Stimulated activated CD4-positive, alpha-beta T cell treated with anti-CD3 and anti-CD28 coated beads, Interleukin-1b, Interleukin-23, amount 100 ng/mL, for 48 hours (primary cell): ENCODE data around the gene DOK5.

Experiments
- DNase-seq: peaks from one replicate; pipeline ENCODE4 v3.0.0-alpha.2; 2020

Gene DOK5

DNA sequence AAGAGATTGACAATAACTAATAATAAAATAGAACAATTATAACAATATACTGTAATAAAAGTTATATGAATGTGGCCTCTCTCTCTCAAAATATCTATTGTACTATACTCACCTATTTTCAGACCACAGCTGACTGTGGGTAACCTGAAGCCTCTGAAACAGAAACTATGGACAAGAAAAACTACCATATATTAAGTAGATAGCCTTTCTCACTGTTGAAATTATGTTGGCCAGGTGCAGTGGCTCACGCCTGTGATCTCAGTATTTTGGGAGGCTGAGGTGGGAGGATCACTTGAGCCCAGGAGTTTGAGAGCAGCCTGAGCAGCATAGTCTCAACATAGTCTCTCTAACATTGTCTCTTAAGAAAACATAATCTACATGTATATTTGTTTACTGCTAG is 89.9 kb downstream of the DOK5 start:
- DNase-seq: no peak

DNA sequence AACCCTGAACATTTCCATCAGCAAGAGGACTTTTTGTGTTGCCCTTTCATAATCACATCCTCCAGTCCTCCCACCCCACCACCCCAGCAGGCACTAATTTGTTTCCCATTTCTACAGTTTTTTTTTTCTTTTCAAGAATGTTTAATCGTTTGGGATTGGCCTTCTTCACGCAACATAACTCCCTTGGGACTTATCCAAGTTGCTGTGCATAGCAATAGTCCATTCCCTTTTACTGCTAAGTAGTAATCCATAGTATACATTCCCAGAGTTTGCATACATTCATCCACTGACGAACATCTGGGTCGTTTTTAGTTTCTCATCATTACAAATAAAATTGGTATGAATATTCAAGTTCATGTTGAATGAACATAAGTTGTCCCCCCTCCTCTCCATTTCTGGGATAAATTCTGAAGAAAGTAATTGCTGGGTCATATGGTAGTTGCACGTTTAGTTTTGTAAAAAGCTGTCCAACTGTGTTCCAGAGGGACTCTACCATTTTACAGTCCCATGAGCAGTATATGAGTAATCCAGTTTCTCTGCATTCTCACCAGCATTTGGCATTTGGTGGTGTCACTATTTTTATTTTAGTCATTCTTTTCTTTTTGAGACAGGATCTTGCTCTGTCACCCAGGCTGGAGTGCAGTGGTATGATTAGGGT is 90.8 kb downstream of the DOK5 start:
- DNase-seq: no peak

DNA sequence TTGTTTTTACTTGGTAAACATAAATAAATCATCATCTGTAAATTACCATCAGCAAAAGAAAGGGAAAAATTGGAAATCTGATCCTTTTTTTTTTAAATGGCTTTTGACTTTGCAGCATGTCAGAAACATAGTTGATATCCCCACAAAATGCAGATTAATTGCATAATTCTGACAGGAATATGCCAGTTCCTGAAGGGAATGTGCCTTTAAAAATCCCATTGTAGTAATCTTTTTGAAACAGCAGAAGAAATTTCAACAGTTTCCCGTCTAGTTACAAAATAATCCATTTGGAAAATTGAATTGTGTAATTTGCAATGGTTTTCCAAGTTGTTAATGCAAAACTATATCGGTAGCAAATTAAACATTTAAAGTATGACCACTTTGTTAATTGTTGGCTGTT is 95.2 kb downstream of the DOK5 start:
- DNase-seq: no peak

DNA sequence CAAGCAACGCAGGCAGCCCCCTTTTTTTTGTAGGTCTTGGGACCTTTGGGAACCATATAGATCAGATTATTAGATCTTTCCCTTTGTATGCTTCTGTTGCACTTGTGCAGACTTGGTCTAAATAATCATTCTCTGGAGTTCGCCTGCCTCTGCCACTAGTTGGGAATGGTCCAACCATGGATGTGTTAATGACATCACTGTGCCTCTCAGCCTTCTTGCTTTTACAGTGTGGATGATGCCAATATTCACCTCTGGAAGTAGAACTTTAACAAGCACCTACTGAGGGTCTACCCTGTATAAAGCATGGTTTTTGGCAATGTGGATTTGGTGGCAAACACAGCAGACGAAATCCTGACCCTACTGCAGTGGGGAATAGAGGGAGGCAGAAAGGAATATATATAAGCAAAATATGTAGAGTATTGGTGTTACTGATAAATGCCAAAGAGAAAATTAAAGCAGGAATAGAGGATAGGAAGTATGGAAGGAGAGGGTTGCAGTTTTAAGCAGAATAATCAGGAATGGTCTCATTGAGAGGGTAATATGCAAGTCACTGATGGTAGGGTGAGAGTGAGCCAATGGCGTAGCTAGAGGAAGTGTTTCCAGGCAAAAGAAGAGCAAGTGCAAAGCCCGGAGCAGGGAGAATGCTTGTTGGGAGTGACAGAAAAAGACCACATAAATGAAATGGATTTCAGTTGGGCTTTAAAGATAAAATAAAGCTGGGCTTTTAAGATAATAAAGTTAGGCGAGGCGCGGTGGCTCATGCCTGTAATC is 97.5 kb downstream of the DOK5 start:
- DNase-seq: no peak

GRCh38 chr20:54573838-54574237 is 98.4 kb downstream of the DOK5 start:
- DNase-seq: no peak

GRCh38 chr20:54576518-54576917 is 101.1 kb downstream of the DOK5 start:
- no peak for DNase-seq

DNA sequence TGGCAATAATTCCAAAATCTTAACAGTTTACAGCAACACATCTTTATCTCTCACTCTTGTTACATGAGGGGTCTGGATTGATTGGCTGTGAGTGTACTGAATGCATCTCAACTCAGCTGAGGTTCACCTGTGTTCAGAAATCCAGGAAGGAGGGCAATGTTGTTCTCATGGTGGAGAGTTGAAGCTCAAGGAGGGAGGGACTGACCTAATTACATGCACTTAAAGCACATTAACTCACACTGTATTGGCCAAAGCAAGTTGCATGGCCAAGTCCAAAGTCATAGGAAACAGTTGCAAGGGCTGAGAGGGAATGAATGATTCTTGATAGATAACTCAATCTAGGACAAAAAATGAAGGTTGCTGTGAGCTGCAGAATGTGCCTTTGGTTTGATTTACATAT is 102.2 kb downstream of the DOK5 start:
- DNase-seq: no peak

GRCh38 chr20:54585217-54585616 is 109.8 kb downstream of the DOK5 start:
- DNase-seq: no peak

- no peak for DNase-seq
Measured at GRCh38 chr20:54587408-54587807, 112.0 kb downstream of the DOK5 start.

- no peak for DNase-seq
Measured at GRCh38 chr20:54589402-54590030, 114.1 kb downstream of the DOK5 start.

DNA sequence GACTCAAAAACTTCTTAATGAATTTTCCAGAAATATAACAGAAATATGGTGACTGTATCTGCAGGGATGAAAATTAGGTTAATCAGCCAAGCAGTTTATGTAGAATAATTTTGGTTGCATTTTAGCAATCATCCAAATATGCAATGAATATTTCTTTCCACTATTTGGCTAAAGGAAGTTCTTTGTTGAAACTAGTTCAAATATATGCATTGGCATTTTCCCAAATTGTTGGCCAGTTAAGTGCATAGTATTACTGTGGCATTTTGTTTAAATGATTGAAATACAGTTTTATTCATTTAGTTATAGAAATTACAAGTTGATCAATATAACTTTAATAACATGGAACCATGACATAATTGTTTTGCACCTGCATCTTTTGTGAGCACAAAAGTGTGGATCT is 115.5 kb downstream of the DOK5 start:
- no peak for DNase-seq

DNA sequence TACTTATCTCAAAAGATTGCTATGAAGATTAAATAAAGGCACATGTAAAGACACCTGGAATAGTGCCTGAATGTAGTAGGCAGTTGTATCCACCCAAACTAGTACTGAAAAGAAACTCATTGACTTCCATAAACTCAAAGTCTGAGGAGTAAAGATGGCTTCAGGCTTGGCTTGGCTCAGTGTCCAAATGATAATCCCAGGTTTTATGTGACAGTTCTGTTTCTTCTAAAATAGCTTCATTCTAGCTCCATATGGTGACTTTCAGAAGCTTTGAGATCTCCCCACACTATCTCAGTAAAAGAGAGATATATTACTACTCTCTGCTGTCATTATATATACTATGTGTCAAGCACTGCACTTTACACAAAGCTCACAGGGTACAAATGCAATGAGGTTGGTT is 121.3 kb downstream of the DOK5 start:
- DNase-seq: no peak

GRCh38 chr20:54598352-54598751 is 123.0 kb downstream of the DOK5 start:
- no peak for DNase-seq

DNA sequence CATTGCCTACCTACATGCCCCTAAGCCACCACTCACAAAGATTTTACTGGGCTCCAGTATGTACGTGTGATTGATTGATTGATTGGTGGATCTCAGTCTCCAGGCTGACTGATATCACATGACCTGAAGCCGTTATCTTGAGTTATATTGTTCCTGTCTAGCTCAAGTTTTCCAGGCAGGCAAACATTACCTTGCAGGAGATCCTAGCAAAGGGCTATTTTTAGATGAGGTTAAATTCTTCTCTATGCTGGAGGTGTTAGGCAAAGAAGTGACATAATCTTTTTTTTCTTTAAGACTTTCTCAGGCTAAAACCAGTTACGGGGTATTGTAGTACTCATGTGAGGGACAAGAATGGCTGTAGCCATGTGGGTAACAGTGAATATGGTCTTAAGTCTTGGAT is 125.2 kb downstream of the DOK5 start:
- no peak for DNase-seq

DNA sequence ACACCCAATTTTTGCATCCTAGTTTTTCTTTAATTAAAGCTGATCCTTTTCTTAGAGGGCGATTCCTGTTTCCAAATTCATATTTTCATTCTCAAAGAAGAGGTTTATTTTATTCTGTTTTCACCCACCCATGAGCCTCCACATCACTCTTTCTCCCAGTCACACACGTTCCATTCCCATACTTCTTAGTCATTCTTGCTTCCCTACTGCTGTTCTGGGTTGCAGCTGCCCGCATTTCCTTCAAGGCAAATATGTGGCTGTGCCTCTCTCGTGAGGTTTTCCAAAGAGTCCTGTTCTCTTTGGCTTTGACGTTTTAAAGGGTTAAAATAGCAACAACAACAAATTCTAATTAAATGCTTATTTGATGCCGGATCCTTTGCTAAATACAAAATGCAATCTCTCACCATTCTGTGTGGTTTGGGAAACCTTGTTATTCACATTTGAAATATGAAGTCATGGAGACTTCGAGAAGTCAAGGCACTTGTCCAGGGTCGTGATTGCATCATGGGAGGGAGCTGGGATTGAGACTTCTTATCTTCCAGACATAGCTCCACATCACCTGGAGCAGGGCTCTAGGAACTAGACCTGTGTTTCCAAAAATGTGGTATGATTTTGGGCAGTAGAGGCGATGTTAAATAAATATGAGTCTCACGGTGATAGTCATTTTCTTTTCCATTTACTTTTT is 126.6 kb downstream of the DOK5 start:
- DNase-seq: no peak

DNA sequence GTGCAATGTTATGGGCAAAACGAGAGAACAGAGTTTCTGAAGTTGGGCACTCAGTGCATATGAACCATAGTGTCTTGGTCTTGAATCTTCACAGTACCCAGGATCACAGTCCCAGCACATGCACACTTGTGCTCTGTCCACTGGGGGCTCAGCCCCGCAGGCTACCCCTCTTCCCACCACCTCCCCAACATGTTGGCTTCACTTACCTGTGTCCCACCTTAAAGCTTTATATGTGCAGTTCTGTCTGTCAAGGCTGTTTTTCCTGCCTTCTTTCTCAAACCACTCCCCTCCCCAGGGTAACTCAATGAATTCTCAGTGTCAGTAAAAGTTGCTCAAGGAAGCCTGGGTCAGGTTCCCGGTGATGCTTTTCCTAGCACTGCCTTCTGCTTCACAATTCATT is 129.9 kb downstream of the DOK5 start:
- DNase-seq: no peak

DNA sequence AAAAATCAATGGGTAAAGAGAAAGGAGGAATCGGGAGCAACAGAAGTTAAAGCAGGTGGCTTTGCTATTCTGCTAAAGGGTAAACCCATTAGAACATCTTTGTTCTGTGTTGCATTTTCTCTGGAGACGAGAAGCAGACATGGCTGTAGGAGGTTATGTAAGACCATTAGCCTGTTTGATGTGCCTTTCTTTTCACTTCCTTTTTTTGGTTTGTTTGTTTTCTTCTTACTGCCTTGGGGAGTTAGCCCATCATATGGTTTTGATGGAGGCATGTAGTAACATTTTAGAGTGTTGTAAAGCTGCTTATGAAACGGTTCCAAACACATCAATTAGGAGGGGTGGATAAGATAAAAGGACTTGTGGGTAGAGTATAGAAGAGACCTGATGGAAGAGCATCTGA is 131.0 kb downstream of the DOK5 start:
- DNase-seq: no peak

DNA sequence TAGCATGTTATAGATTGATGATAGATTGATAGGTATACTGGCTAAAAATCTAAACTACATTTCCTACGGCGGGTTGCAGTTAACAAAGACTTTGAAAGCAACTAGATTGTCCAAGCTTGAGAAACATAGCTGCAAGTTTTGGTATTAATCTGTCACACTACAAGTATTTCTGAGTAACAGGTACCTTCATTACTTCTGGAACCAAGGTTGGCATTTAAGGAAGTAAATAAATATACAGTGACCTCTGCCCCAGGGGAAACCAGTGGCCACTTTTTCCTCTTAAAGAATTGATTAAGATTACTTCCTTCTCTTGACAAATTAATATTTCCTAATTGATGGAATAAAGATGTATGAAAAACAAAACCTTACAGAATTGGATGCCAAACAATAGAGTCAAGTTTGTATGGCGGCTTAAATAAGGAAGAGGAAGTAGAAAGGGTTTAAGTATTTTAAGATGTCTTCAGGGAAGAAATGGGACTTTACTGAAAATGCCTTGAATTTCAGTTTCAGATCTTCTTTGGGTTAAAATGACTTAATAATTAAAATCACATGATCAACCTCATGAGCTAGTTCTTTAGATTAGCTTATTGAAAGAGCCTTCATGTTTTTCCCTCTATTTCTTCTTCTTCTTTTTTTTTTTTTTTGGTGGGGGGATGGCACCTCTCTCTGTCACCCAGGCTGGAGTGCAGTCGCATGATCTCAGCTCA is 132.8 kb downstream of the DOK5 start:
- no peak for DNase-seq

GRCh38 chr20:54608943-54609342 is 133.6 kb downstream of the DOK5 start:
- no peak for DNase-seq

GRCh38 chr20:54611708-54612412 is 136.5 kb downstream of the DOK5 start:
- no peak for DNase-seq

GRCh38 chr20:54618412-54618811 is 143.0 kb downstream of the DOK5 start:
- DNase-seq: no peak

DNA sequence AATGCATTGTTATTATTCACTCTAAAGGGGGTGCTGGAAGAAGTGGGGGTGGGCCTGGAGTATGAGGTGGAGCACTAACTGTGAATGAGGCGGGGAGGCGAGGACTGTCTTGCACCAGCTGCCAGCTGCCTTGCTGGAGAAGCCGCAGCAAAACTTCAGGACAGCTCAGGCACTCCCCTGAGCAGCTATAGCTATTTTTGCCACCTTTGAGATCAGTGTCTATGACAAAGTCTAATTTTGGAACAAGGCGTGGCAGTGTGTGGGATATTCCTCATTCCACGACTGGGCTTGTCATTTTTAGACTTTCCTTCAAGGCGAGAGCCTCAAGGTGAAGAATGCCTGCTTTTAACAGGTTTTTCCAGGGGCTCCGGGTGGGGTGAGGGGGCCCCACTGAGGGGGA is 143.8 kb downstream of the DOK5 start:
- DNase-seq: no peak
